ENCODE measurements around the gene LGR4.

LGR4 gene

GRCh38 chr11:27409049-27409448, 63.5 kb downstream of the LGR4 start:
- Histone ChIP-seq H3K36me3 (ENCODE audit: control insufficient read depth in 2 of 2, insufficient read depth in 1 of 2, low read length in 2 of 2) (peaks cover 0 to 3% of the 10 kb centered on the region in 2 experiments; a peak in 1 of 3 replicates), H3K27ac (ENCODE audit: extremely low read depth, low read depth, low read length) (no peak overlapping the region), H3K4me3 (ENCODE audit: low read depth, low read length) (no peak overlapping the region), H3K4me1 (ENCODE audit: control insufficient read depth, insufficient read depth, low read length) (no peaks in the 10 kb centered on the region), H3K9me3 (ENCODE audit: control insufficient read depth, insufficient read depth, low read depth, low read length) (no peaks in the 10 kb centered on the region)
- ChIA-PET POLR2A (no interaction called here), CTCF (interaction anchor here (0.6 kb wide), 1 partner anchor 1289 kb away, joined by 4 read pairs; no protein-coding TSS in a partner anchor)
- no peak for TF ChIP-seq REST (tag by site-specific recombination; IDR thresholded peaks at IDR 0.05)
- TF ChIP-seq ZNF660 (tag by site-specific recombination; IDR thresholded peaks at IDR 0.05), result no peak
- no peak for TF ChIP-seq ZBTB11 (tag by site-specific recombination; conservative IDR thresholded peaks at IDR 0.05; ENCODE audit: low read depth)
- TF ChIP-seq ZNF623 (tag by site-specific recombination; IDR thresholded peaks at IDR 0.05), result no peak
- TF ChIP-seq ZNF560 (tag by site-specific recombination; IDR thresholded peaks at IDR 0.05; ENCODE audit: borderline replicate concordance), result no peak
- no peak for TF ChIP-seq ZFHX2 (tag by site-specific recombination; conservative IDR thresholded peaks at IDR 0.05)
- TF ChIP-seq ZNF654 (tag by site-specific recombination; IDR thresholded peaks at IDR 0.05; ENCODE audit: low read depth), result no peak
- TF ChIP-seq ZNF138 (tag by site-specific recombination; IDR thresholded peaks at IDR 0.05; ENCODE audit: borderline replicate concordance), result no peak
- no peak for TF ChIP-seq SP2 (tag by site-specific recombination; IDR thresholded peaks at IDR 0.05)

- Histone ChIP-seq H3K4me3 (ENCODE audit: low read depth, low read length) (no peak overlapping the region), H3K27ac (ENCODE audit: extremely low read depth, low read depth, low read length) (no peak overlapping the region), H3K36me3 (ENCODE audit: control insufficient read depth in 2 of 2, insufficient read depth in 1 of 2, low read length in 2 of 2) (peaks cover 0 to 3% of the 10 kb centered on the region in 2 experiments; a peak in 1 of 3 replicates), H3K9me3 (ENCODE audit: control insufficient read depth, insufficient read depth, low read depth, low read length) (no peaks in the 10 kb centered on the region), H3K4me1 (ENCODE audit: control insufficient read depth, insufficient read depth, low read length) (no peaks in the 10 kb centered on the region)
- CTCF ChIA-PET, result interaction anchor here (2.1 kb wide), 1 partner anchor 18 kb away, joined by 5 read pairs; no protein-coding TSS in a partner anchor
- TF ChIP-seq ZNF280C (tag by site-specific recombination; IDR thresholded peaks at IDR 0.05) (no peak), ZNF514 (tag by site-specific recombination; IDR thresholded peaks at IDR 0.05) (no peak), ZNF362 (tag by site-specific recombination; IDR thresholded peaks at IDR 0.05) (no peak), ZNF560 (tag by site-specific recombination; IDR thresholded peaks at IDR 0.05; ENCODE audit: borderline replicate concordance) (no peak), ZNF677 (tag by site-specific recombination; IDR thresholded peaks at IDR 0.05) (no peak), ZNF423 (tag by site-specific recombination; IDR thresholded peaks at IDR 0.05) (no peak), ZNF488 (tag by site-specific recombination; IDR thresholded peaks at IDR 0.05) (no peak), ZNF473 (tag by site-specific recombination; IDR thresholded peaks at IDR 0.05) (no peak), ZNF791 (tag by site-specific recombination; IDR thresholded peaks at IDR 0.05) (no peak), KLF10 (tag by site-specific recombination; IDR thresholded peaks at IDR 0.05) (no peak), ZNF48 (tag by site-specific recombination; IDR thresholded peaks at IDR 0.05) (no peak), TRIM28 (IDR thresholded peaks at IDR 0.05; ENCODE audit: borderline replicate concordance, low read length) (no peak)
- POLR2A ChIA-PET, result no interaction called here
Measured at GRCh38 chr11:27408246-27408800, 64.3 kb downstream of the LGR4 start.
